GM12801 (cell line): ENCODE data around the gene EDC4.

ENCODE experiments used
- TF ChIP-seq, protein P1 (sequence below): IDR thresholded peaks from one replicate; pipeline ENCODE4 v1.5.1; 2011; ENCODE audit warnings: control low read depth; ENCODE audit not compliant: insufficient read length; ENCODE audit errors: extremely low read depth

The EDC4 gene

GRCh38 chr16:67928561-67929364 is 55.9 kb downstream of the EDC4 start:
- TF ChIP-seq, protein P1, sequence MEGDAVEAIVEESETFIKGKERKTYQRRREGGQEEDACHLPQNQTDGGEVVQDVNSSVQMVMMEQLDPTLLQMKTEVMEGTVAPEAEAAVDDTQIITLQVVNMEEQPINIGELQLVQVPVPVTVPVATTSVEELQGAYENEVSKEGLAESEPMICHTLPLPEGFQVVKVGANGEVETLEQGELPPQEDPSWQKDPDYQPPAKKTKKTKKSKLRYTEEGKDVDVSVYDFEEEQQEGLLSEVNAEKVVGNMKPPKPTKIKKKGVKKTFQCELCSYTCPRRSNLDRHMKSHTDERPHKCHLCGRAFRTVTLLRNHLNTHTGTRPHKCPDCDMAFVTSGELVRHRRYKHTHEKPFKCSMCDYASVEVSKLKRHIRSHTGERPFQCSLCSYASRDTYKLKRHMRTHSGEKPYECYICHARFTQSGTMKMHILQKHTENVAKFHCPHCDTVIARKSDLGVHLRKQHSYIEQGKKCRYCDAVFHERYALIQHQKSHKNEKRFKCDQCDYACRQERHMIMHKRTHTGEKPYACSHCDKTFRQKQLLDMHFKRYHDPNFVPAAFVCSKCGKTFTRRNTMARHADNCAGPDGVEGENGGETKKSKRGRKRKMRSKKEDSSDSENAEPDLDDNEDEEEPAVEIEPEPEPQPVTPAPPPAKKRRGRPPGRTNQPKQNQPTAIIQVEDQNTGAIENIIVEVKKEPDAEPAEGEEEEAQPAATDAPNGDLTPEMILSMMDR: peak; percentile 71

DNA sequence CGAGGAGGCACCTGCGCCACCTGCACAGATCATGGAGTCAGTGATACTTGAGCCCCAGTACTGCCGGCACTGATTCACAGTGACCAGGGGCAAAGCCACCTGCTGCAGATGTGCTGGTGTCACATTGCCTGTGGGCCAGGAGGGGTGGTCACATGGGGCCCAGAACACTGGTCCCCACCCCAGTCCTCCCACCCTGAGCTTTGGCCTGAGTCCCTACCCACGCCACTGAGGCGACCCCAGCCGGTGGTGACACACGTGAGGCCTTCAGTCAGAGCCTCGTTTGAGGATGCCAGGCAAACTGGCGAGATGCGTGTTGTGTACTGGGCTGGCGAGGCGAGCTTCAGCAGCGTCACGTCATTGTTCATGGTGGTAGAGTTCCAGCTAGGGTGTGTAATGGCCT is 57.3 kb downstream of the EDC4 start:
- TF ChIP-seq, protein P1: no peak

DNA sequence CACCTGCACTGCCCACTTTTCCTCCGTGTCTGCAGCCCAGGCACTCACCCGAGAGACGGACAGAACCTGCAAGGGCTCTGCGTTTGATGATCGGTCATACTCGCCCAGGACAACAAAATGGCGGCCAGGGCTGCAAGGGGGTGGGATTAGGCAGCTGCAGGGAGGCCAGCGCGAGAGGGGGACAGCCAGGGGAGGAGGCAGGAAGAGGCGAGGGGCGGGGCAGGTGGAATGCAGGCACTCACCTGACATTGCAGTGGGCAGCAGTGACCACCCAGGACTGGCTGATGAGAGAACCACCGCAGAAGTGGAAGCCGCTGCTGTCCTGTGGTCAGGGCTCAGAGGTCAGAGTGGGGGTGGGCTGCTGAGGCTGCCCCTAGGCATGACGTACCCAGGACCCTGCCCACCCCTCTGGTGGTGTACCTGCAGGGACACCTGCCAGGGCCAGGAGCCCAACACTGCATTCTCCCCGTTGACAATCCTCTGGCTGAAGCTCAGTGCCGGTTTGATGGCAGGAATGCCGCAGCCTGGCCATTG is 57.9 kb downstream of the EDC4 start:
- TF ChIP-seq, protein P1: no peak
